Measurements from ENCODE around the gene VPS25. TPM values are rescaled to one million over a fixed set of nuclear protein-coding genes. Genes with fewer than 3 reads are reported as not detected.

The VPS25 gene
- polyA plus RNA-seq, 2 of the 4 experiments (the other 2 are of a cell fraction): 119 to 143 TPM

DNA sequence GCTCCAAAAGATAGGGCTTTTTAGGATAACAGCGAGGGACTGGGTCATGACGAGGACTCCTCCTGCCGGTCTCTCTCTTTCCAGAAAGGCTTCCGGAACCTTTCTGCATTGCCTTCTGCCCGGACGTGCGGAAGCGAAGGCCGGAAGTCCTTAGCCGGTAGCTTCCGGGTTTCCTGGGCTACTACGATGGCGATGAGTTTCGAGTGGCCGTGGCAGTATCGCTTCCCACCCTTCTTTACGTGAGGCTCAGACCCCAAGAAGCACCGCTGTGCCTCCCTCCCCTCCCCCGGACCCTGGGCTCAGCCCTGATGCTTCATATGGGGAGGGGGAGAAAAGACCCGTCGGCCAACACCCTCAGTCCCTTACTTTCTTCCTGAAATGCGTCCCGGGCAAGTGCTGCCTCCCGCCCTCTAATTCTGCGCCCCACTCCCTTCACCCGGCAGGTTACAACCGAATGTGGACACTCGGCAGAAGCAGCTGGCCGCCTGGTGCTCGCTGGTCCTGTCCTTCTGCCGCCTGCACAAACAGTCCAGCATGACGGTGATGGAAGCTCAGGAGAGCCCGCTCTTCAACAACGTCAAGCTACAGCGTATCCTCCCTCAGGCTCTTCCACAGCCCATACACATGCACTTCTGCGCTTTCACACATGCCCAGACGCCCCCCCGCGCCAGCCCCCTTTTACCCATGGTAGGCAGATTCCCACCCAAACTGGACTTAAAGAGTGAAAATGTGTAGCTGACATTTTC lies at the start of gene VPS25 (continued):
- TF ChIP-seq MAZ (IDR thresholded peaks at IDR 0.05; ENCODE audit: borderline replicate concordance, low read depth, low read length) (peak; percentile 82; the same call in 1 of the 2 replicates), TP53 (CRISPR knock-in tag; IDR thresholded peaks at IDR 0.05) (peak; percentile 83; the same call in 1 of the 2 replicates), NR3C1 (IDR thresholded peaks at IDR 0.05) (no peak), CHD4 (IDR thresholded peaks at IDR 0.05; ENCODE audit: borderline replicate concordance) (no peak), HOXB5 (CRISPR knock-in tag; IDR thresholded peaks at IDR 0.05) (0 out of 2 replicates have a peak, but pooled peaks have one; percentile 50), JUNB (IDR thresholded peaks at IDR 0.05) (no peak), CBX8 (IDR thresholded peaks at IDR 0.05) (no peak), FOSB (CRISPR knock-in tag; IDR thresholded peaks at IDR 0.05) (no peak), CEBPB (IDR thresholded peaks at IDR 0.05) (no peak), RCOR1 (IDR thresholded peaks at IDR 0.05; ENCODE audit: low read depth, low read length) (no peak), PHF8 (IDR thresholded peaks at IDR 0.05; ENCODE audit: borderline replicate concordance, low read depth) (peak; percentile 90), POLR2A (IDR thresholded peaks at IDR 0.05; ENCODE audit: low read length) (peak; percentile 96), SREBF2 (IDR thresholded peaks at IDR 0.05) (no peak), HEYL (CRISPR knock-in tag; IDR thresholded peaks at IDR 0.05) (no peak), FOSL2 (IDR thresholded peaks at IDR 0.05) (no peak), FOSL2 (CRISPR knock-in tag; IDR thresholded peaks at IDR 0.05) (peak; percentile 30; the same call in 1 of the 2 replicates), KDM5A (IDR thresholded peaks at IDR 0.05) (peak; percentile 95), HDAC2 (IDR thresholded peaks at IDR 0.05) (no peak), ZFP36 (IDR thresholded peaks at IDR 0.05; ENCODE audit: borderline replicate concordance, partially characterized antibody) (no peak), ZNF302 (CRISPR knock-in tag; IDR thresholded peaks at IDR 0.05) (no peak), KDM1A (IDR thresholded peaks at IDR 0.05; ENCODE audit: low read depth) (no peak), HOXA7 (CRISPR knock-in tag; IDR thresholded peaks at IDR 0.05) (no peak), NFE2L2 (conservative IDR thresholded peaks at IDR 0.05; ENCODE audit: low read length) (no peak), CHD2 (IDR thresholded peaks at IDR 0.05; ENCODE audit: low read length, partially characterized antibody) (no peak), JUN (IDR thresholded peaks at IDR 0.05) (peak; percentile 95 to 98), GATA3 (IDR thresholded peaks at IDR 0.05; ENCODE audit: borderline replicate concordance) (no peak)
- TF ChIP-seq, protein P1, sequence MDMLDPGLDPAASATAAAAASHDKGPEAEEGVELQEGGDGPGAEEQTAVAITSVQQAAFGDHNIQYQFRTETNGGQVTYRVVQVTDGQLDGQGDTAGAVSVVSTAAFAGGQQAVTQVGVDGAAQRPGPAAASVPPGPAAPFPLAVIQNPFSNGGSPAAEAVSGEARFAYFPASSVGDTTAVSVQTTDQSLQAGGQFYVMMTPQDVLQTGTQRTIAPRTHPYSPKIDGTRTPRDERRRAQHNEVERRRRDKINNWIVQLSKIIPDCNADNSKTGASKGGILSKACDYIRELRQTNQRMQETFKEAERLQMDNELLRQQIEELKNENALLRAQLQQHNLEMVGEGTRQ (IDR thresholded peaks at IDR 0.05): no peak
- TF ChIP-seq, protein P2, sequence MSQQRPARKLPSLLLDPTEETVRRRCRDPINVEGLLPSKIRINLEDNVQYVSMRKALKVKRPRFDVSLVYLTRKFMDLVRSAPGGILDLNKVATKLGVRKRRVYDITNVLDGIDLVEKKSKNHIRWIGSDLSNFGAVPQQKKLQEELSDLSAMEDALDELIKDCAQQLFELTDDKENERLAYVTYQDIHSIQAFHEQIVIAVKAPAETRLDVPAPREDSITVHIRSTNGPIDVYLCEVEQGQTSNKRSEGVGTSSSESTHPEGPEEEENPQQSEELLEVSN (IDR thresholded peaks at IDR 0.05; ENCODE audit: borderline replicate concordance, low read depth): no peak
- TF ChIP-seq, protein P3, sequence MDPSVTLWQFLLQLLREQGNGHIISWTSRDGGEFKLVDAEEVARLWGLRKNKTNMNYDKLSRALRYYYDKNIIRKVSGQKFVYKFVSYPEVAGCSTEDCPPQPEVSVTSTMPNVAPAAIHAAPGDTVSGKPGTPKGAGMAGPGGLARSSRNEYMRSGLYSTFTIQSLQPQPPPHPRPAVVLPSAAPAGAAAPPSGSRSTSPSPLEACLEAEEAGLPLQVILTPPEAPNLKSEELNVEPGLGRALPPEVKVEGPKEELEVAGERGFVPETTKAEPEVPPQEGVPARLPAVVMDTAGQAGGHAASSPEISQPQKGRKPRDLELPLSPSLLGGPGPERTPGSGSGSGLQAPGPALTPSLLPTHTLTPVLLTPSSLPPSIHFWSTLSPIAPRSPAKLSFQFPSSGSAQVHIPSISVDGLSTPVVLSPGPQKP (IDR thresholded peaks at IDR 0.05; ENCODE audit: low read depth, low read length): 0 out of 2 replicates have a peak, but pooled peaks have one; percentile 12
- TF ChIP-seq, protein P4, sequence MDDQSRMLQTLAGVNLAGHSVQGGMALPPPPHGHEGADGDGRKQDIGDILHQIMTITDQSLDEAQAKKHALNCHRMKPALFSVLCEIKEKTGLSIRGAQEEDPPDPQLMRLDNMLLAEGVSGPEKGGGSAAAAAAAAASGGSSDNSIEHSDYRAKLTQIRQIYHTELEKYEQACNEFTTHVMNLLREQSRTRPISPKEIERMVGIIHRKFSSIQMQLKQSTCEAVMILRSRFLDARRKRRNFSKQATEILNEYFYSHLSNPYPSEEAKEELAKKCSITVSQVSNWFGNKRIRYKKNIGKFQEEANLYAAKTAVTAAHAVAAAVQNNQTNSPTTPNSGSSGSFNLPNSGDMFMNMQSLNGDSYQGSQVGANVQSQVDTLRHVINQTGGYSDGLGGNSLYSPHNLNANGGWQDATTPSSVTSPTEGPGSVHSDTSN (IDR thresholded peaks at IDR 0.05): 0 out of 2 replicates have a peak, but pooled peaks have one; percentile 69

Data from A549 (cell line).